Fibroblast of mammary gland (primary cell): ENCODE measurements around the gene KDM6A.
A peak's percentile ranks its signal among the peaks of the same experiment; 100 is the strongest.

ENCODE experiments used
- DNase-seq: peaks from one replicate; pipeline ENCODE4 v3.0.0-alpha.2; 2010; ENCODE audit warnings: low read depth
- H3K4me3 ChIP-seq: 2 replicates; pipeline ENCODE4 v1.5.1; 2011; ENCODE audit warnings: low read depth, mild to moderate bottlenecking, low read length, moderate library complexity; ENCODE audit not compliant: control insufficient read depth
- TF ChIP-seq, protein P1 (sequence below): conservative IDR thresholded peaks from 2 replicates; pipeline ENCODE4 v1.5.1; 2011; ENCODE audit warnings: low read depth, low read length, inconsistent platforms; ENCODE audit not compliant: control insufficient read depth, insufficient read depth

The KDM6A gene

DNA sequence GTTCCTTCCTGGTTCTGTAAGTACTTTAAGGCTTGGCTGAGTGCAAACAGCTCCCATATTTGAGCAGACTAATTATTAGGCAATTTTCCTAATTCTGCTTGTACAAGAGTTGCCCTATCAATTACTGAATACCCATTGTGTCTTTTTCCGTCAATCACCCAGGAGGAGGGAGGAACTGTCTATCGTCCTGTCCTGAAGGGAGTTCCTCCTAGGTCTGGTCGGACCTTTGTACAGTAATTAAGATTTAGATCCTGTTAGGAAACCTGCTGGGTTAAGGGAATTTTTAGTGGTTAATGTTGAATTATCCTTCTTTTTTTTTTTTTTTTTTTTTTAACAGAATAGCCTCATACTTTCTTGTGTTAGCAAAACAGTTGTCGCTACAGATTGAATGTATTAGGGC lies 130.1 kb downstream of the KDM6A start:
- H3K4me3 ChIP-seq = no peak overlapping the region
- TF ChIP-seq, protein P1, sequence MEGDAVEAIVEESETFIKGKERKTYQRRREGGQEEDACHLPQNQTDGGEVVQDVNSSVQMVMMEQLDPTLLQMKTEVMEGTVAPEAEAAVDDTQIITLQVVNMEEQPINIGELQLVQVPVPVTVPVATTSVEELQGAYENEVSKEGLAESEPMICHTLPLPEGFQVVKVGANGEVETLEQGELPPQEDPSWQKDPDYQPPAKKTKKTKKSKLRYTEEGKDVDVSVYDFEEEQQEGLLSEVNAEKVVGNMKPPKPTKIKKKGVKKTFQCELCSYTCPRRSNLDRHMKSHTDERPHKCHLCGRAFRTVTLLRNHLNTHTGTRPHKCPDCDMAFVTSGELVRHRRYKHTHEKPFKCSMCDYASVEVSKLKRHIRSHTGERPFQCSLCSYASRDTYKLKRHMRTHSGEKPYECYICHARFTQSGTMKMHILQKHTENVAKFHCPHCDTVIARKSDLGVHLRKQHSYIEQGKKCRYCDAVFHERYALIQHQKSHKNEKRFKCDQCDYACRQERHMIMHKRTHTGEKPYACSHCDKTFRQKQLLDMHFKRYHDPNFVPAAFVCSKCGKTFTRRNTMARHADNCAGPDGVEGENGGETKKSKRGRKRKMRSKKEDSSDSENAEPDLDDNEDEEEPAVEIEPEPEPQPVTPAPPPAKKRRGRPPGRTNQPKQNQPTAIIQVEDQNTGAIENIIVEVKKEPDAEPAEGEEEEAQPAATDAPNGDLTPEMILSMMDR = no peak
- no peak for DNase-seq

DNA sequence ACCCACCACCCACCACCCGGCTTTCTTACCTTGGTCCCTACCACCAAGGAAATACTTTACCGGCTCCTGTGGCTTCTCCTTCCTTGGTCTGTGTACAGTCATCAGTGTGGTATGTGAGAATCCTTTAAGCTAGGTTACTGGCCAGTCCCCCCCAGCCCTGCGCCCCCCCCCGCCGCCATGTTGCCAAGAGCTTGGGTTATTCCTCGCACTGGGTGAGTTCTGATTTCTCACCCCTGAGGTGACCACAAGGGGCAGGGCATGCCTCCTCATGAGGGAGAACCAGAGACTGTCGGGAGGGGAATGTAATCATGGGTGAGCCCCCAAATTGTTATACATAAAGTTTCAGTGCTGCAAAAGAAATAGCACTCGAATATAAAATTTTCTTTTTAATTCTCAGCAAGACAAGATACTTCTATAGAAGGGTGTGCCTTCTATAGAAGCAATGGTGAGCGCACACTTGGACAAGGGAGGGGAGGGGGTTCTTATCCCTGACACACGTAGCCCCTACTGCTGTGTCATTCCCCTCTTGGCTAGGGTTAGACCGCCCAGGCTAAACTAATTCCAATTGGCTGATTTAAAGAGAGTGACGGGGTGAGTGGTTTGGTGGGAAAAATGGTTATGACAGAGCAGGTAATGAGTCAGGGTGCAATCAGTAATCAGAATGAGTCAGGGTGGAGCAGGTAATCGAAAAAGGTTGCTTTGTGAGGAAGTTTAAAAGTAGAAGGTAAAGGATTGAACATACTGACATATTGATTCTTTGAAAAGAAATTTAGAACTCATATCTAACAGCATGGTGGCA lies 133.2 kb downstream of the KDM6A start:
- TF ChIP-seq, protein P1 = no peak
- H3K4me3 ChIP-seq = no peak overlapping the region
- peak; percentile 25 for DNase-seq

DNA sequence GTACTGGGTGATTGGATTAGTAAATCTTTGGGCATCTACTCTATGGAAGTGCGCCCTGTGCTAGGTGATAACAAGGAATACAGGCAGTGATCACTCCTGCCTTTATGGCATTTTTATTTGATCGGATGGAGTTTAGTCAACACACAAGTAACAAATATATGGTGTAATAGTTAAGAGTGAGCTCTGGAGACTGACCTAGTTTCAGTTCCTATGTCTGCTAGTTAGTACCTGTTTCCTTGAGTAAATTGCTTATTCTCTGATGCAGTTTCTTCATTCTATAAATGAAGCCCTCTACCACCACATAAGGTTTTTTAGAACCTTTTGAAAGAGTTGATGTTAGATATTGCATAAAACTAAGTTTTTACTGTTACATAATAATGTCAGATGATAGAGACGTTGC lies 134.6 kb downstream of the KDM6A start:
- H3K4me3 ChIP-seq = no peak overlapping the region
- TF ChIP-seq, protein P1 = no peak
- DNase-seq = no peak

DNA sequence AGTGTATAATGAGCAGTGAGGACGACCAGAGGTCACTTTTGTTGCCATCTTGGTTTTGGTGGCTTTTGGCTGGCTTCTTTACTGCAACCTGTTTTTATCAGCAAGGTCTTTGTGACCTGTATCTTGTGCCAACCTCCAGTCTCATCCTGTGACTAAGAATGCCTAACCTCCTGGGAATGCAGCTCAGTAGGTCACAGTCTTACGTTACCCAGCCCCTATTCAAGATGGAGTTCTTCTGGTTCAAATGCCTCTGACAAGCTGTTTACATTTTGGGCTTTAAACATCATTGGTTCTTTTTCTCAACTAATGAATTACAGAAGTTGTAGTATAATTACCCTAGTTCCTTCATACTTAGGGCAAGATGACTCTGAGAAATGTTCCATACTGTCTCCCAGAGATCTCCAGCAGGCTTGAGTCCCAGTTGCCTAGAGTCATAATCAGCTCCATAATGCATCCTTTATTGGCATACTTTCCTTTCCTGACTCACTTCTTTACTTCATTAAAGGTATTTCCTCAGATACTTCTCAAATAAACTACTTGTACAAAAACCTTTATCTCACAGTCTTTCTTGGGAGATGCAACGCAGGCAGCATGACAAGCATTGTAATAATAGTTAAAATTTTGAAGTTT lies 136.5 kb downstream of the KDM6A start:
- TF ChIP-seq, protein P1 = no peak
- H3K4me3 ChIP-seq = no peak overlapping the region
- DNase-seq = peak; percentile 53

DNA sequence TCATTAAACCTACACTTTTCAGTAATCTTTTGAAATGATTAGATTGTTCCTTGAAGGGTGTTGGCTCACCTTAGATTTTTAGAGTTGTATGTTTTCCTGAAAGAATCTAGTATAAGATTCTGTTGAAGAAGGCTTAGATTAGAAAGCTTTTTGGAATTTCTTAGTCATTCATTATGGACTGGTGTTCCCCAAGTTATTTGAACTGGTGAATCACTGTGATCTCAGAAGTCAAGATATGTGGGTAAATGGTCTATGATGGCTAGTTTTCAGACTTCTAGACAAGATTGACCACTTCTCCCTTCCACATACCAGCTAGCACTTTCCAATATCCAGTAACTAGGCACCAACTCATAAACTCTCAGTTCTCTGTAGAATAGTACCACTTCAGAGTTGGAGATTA lies 138.1 kb downstream of the KDM6A start:
- TF ChIP-seq, protein P1 = no peak
- DNase-seq = peak; percentile 15
- no peak overlapping the region for H3K4me3 ChIP-seq

DNA sequence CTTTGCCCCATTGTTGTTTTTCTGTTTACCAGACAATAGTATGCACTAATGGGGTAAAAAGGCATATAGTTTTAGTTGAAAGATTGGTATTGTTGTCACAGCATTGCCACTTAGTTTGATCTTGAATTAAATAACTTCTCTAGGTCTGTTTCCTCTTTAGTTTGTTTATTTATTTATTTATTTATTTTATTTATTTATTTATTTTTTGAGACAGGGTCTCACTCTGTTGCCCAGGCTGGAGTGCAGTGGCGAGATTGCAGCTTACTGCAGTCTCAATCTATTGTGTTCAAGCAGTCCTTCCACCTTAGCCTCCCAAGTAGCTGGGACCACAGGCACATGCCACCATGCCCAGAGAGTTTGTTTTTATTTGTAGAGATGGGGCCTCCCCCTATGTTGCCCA lies 138.6 kb downstream of the KDM6A start:
- no peak for DNase-seq
- TF ChIP-seq, protein P1 = no peak
- no peak overlapping the region for H3K4me3 ChIP-seq
